Glutamatergic neuron (in vitro differentiated cells): ENCODE results near the gene TMEM247. TPM values are rescaled to one million over a fixed set of nuclear protein-coding genes. Genes with fewer than 3 reads are reported as not detected.

Experiments used
- total RNA-seq: library from RNA; stranded (reverse); fragmentation: NEBNext Ultra II Directional; extraction: Animal tissue kit (Norgen Biotek cat#: 25700); gene quantifications from one replicate; pipeline ENCODE4 v1.2.1, GENCODE V29; 2021; ENCODE audit not compliant: unreplicated experiment

TMEM247 gene
- total RNA-seq, 1 donor from 2014 or later, result not detected

Other genes starting within 250 kb of the TMEM247 start
- gene EPAS1, start 182.2 kb upstream of the TMEM247 start, total RNA-seq, result not detected
- 65.2 TPM for gene RHOQ, start 62.9 kb downstream of the TMEM247 start, total RNA-seq
- gene ATP6V1E2, start 63.0 kb downstream of the TMEM247 start, total RNA-seq, result 9.9 TPM
- 41.9 TPM for gene PIGF, start 137.5 kb downstream of the TMEM247 start, total RNA-seq
- gene CRIPT, start 137.7 kb downstream of the TMEM247 start, total RNA-seq, result 34.6 TPM
- gene SOCS5, start 219.7 kb downstream of the TMEM247 start, total RNA-seq, result 8.5 TPM